Tracheal epithelial cell (primary cell): ENCODE results near the gene LRRC8C. TPM values are rescaled to one million over a fixed set of nuclear protein-coding genes. Genes with fewer than 3 reads are reported as not detected.

ENCODE experiments used
- total RNA-seq: library from RNA; depleted of rRNA; stranded (reverse); fragments of >200 nt; gene quantifications from 2 replicates; pipeline ENCODE4 v1.2.1, GENCODE V29; 2014

LRRC8C gene
- total RNA-seq: 6.0 and 7.5 TPM in 2 replicates

DNA sequence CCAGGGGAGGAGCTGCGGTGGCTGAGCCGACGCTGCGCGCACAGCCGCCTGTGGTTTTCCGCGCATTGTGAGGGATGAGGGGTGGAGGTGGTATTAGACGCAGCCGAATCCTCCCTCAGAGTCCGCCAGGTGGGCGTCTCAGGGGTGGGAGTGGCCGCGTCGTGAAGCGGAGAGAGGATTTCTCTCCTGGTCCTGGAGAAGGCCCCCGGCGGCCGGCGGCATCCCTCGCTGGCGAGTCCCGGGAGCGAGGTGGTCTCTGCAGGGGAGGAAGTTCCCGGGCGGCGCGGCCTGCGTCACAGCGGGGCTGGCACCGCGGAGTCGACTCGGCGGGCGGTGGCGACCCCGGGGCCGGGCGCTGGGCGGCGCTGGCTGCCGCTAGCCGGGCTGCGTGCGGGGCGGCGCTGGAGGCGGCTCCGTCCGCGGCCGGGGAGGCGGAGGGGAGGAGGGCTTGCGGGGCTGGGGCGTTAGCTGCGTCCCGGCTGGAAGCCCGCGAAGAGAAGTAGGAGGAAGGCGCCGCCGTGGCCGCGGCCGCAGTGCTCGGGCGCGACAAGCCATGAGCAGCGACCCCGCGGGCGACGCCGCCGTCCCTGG, at the start of gene LRRC8C:
Gene LRRC8C, plus strand, starts transcription at position 464 of the 591 bp plus-strand sequence. CDS start 53,354 bp downstream, outside the sequence.

Other genes starting within 250 kb of the LRRC8C start
- 7.7 and 8.7 TPM in 2 replicates for gene LRRC8B, start 108.3 kb upstream of the LRRC8C start, total RNA-seq
- 18.3 and 31.5 TPM in 2 replicates for gene LRRC8D, start 187.9 kb downstream of the LRRC8C start, total RNA-seq